ENCODE results near the gene CEP250. TPM values are rescaled to one million over a fixed set of nuclear protein-coding genes. Genes with fewer than 3 reads are reported as not detected.

The CEP250 gene
- 32.3 and 61.5 TPM in 2 replicates for total RNA-seq
- 39.1 and 49.1 TPM in 2 replicates for polyA plus RNA-seq

- Histone ChIP-seq H3K36me3 (peaks cover under 1% of the 10 kb centered on the region), H3K4me1 (ENCODE audit: low read depth) (no peaks in the 10 kb centered on the region), H3K27ac (peak within 1 kb of the TSS; percentile 98), H3K27me3 (no peaks in the 10 kb centered on the region), H3K4me3 (peak within 1 kb of the TSS; percentile 44), H3K9me3 (ENCODE audit: low read depth) (no peaks in the 10 kb centered on the region)
- no peak for TF ChIP-seq CTCF (IDR thresholded peaks at IDR 0.05; ENCODE audit: low read depth, low read length)
- DNase-seq (ENCODE audit: low read depth in 1 of 2, low spot score in 1 of 2) = peak; percentile 96 to 98
Observed at GRCh38 chr20:35454881-35455609, at the start of gene CEP250. TSS of gene CEP250 (plus strand) at chr20:35455598. CDS start at chr20:35462368, 6,770 bp downstream.

- no peaks in the 10 kb centered on the region for H3K27me3 ChIP-seq
- no peak for TF ChIP-seq CTCF (IDR thresholded peaks at IDR 0.05; ENCODE audit: low read depth, low read length)
- H3K36me3 ChIP-seq = peaks cover 9% of the 10 kb centered on the region
- H3K27ac ChIP-seq = no peak overlapping the region
- peaks cover 1% of the 10 kb centered on the region for H3K4me1 ChIP-seq (ENCODE audit: low read depth)
- DNase-seq (ENCODE audit: low read depth in 1 of 2, low spot score in 1 of 2) = no peak
- H3K4me3 ChIP-seq = no peak overlapping the region
- H3K9me3 ChIP-seq (ENCODE audit: low read depth) = no peaks in the 10 kb centered on the region
Observed at GRCh38 chr20:35405775-35406174, 49.6 kb upstream of the CEP250 start.

GRCh38 chr20:35408270-35408669, 47.1 kb upstream of the CEP250 start:
- no peak overlapping the region for H3K4me3 ChIP-seq
- no peak overlapping the region for H3K27ac ChIP-seq
- no peaks in the 10 kb centered on the region for H3K9me3 ChIP-seq (ENCODE audit: low read depth)
- peaks cover 4% of the 10 kb centered on the region for H3K4me1 ChIP-seq (ENCODE audit: low read depth)
- H3K36me3 ChIP-seq = peaks cover 9% of the 10 kb centered on the region
- H3K27me3 ChIP-seq = no peaks in the 10 kb centered on the region
- TF ChIP-seq CTCF (IDR thresholded peaks at IDR 0.05; ENCODE audit: low read depth, low read length) = no peak
- DNase-seq (ENCODE audit: low read depth in 1 of 2, low spot score in 1 of 2) = no peak

- H3K4me1 ChIP-seq (ENCODE audit: low read depth) = peaks cover 4% of the 10 kb centered on the region
- no peak for DNase-seq (ENCODE audit: low read depth in 1 of 2, low spot score in 1 of 2)
Observed at GRCh38 chr20:35409542-35409941, 45.9 kb upstream of the CEP250 start.

GRCh38 chr20:35410613-35411012, 44.8 kb upstream of the CEP250 start:
- peak overlapping the region; percentile 97 for H3K4me3 ChIP-seq
- no peak for TF ChIP-seq CTCF (IDR thresholded peaks at IDR 0.05; ENCODE audit: low read depth, low read length)
- no peak for DNase-seq (ENCODE audit: low read depth in 1 of 2, low spot score in 1 of 2)
- H3K27me3 ChIP-seq = peaks cover 5% of the 10 kb centered on the region
- peaks cover 9% of the 10 kb centered on the region for H3K36me3 ChIP-seq
- H3K9me3 ChIP-seq (ENCODE audit: low read depth) = no peaks in the 10 kb centered on the region
- H3K4me1 ChIP-seq (ENCODE audit: low read depth) = peaks cover 4% of the 10 kb centered on the region
- no peak overlapping the region for H3K27ac ChIP-seq

More at GRCh38 chr20:35409542-35409941, 45.9 kb upstream of the CEP250 start:
- H3K36me3 ChIP-seq = peaks cover 9% of the 10 kb centered on the region
- H3K9me3 ChIP-seq (ENCODE audit: low read depth) = no peaks in the 10 kb centered on the region
- H3K4me3 ChIP-seq = no peak overlapping the region
- no peak overlapping the region for H3K27ac ChIP-seq
- no peaks in the 10 kb centered on the region for H3K27me3 ChIP-seq
- TF ChIP-seq CTCF (IDR thresholded peaks at IDR 0.05; ENCODE audit: low read depth, low read length) = no peak

Data from cardiac muscle cell (in vitro differentiated cells and primary cell).